IMR-90 (cell line): ENCODE data around the gene ARAP2. TPM values are rescaled to one million over a fixed set of nuclear protein-coding genes. Genes with fewer than 3 reads are reported as not detected.

Source experiments
- ATAC-seq: fragments of 200-7000 bp; cut with Tn5 transposase; 2 replicates; pipeline ENCODE4 v1.9.1; 2020; ENCODE audit warnings: low read depth, mild to moderate bottlenecking, moderate library complexity
- BruUV-seq: library from RNA; stranded (reverse); fragments of 400-500 nt; replicated peaks from 2 replicates; lab custom pipeline; 2021; lab: Mats Ljungman, UMichigan
- CTCF ChIA-PET: fragments of 300-600 bp; formaldehyde crosslinking; extraction: SDS; loops from one replicate; lab custom pipeline; 2021; ENCODE audit warnings: antibody characterized with exemption; lab: Yijun Ruan, JAX
- POLR2A ChIA-PET: fragments of 300-600 bp; sonication (Branson Sonifier 250); formaldehyde crosslinking; loops from one replicate; lab custom pipeline; 2022; ENCODE audit warnings: antibody characterized with exemption; ENCODE audit not compliant: unreplicated experiment; lab: Charles Lee
- DNase-seq: peaks from one replicate; pipeline ENCODE4 v3.0.0; 2013
- H2AFZ ChIP-seq: replicated peaks from 2 replicates; pipeline ENCODE3; 2013; ENCODE audit warnings: low read length, mild to moderate bottlenecking; ENCODE audit not compliant: poor library complexity
- H2AK5ac ChIP-seq: 2 replicates; pipeline ENCODE4 v1.6.1; 2013; ENCODE audit warnings: low read depth, low read length, inconsistent platforms
- H2AK9ac ChIP-seq: replicated peaks from 2 replicates; pipeline ENCODE3; 2013; ENCODE audit warnings: mild to moderate bottlenecking, low read depth, low read length, moderate library complexity; ENCODE audit not compliant: poor library complexity
- H2BK120ac ChIP-seq: 2 replicates; pipeline ENCODE4 v1.6.1; 2013; ENCODE audit warnings: low read depth, low read length, inconsistent platforms
- H2BK15ac ChIP-seq: 3 replicates; pipeline ENCODE4 v1.6.1; 2013; ENCODE audit warnings: low read depth, low read length, inconsistent platforms
- H2BK20ac ChIP-seq: 2 replicates; pipeline ENCODE4 v1.6.1; 2013; ENCODE audit warnings: low read depth, mild to moderate bottlenecking, inconsistent platforms, low read length, moderate library complexity
- H2BK5ac ChIP-seq: 2 replicates; pipeline ENCODE4 v1.6.1; 2013; ENCODE audit warnings: mild to moderate bottlenecking, low read depth, low read length, inconsistent platforms; ENCODE audit not compliant: poor library complexity, severe bottlenecking
- H3K14ac ChIP-seq: replicated peaks from 2 replicates; pipeline ENCODE4 v1.6.1; 2013; ENCODE audit warnings: low read depth, low read length, inconsistent platforms
- H3K18ac ChIP-seq: 2 replicates; pipeline ENCODE4 v1.6.1; 2013; ENCODE audit warnings: low read depth, low read length, control low read depth
- H3K23ac ChIP-seq: 2 replicates; pipeline ENCODE4 v1.6.1; 2013; ENCODE audit warnings: low read depth, low read length, inconsistent platforms
- H3K27ac ChIP-seq: 2 replicates; pipeline ENCODE4 v1.5.1; 2013; ENCODE audit warnings: mild to moderate bottlenecking, control low read depth, low read length; ENCODE audit not compliant: insufficient read depth
- H3K27me3 ChIP-seq: 2 replicates; pipeline ENCODE4 v1.6.1; 2013; ENCODE audit warnings: low read length; ENCODE audit not compliant: control insufficient read depth, insufficient read depth
- H3K36me3 ChIP-seq: 2 replicates; pipeline ENCODE4 v1.6.1; 2013; ENCODE audit warnings: low read length, mixed read lengths; ENCODE audit not compliant: control insufficient read depth, insufficient read depth
- H3K4ac ChIP-seq: 2 replicates; pipeline ENCODE4 v1.6.1; 2013; ENCODE audit warnings: low read depth, low read length, inconsistent platforms
- H3K4me1 ChIP-seq: 2 replicates; pipeline ENCODE4 v1.6.1; 2013; ENCODE audit warnings: low read length, mixed read lengths; ENCODE audit not compliant: control insufficient read depth, insufficient read depth
- H3K4me2 ChIP-seq: 2 replicates; pipeline ENCODE4 v1.6.1; 2013; ENCODE audit warnings: low read depth, mild to moderate bottlenecking, control low read depth, low read length, moderate library complexity
- H3K4me3 ChIP-seq: 2 replicates; pipeline ENCODE4 v1.5.1; 2013; ENCODE audit warnings: low read depth, mild to moderate bottlenecking, control low read depth, low read length, moderate library complexity; ENCODE audit not compliant: insufficient read depth
- H3K56ac ChIP-seq: 2 replicates; pipeline ENCODE4 v1.6.1; 2013; ENCODE audit warnings: low read length, inconsistent platforms; ENCODE audit not compliant: insufficient read depth; ENCODE audit errors: extremely low read depth
- H3K79me1 ChIP-seq, 2 experiments: 2 replicates each; pipeline ENCODE4 v1.6.1; 2013; ENCODE audit warnings: low read length in 2 of 2, inconsistent platforms in 1 of 2, low read depth in 1 of 2
- H3K9ac ChIP-seq: 2 replicates; pipeline ENCODE4 v1.6.1; 2013; ENCODE audit warnings: low read depth, low read length, control low read depth
- H3K9me1 ChIP-seq: 2 replicates; pipeline ENCODE4 v1.6.1; 2013; ENCODE audit warnings: low read length, inconsistent platforms; ENCODE audit not compliant: insufficient read depth
- H3K9me3 ChIP-seq: 2 replicates; pipeline ENCODE4 v1.6.1; 2013; ENCODE audit warnings: low read length; ENCODE audit not compliant: control insufficient read depth, insufficient read depth
- H4K20me1 ChIP-seq: 2 replicates; pipeline ENCODE4 v1.6.1; 2013; ENCODE audit warnings: low read length, inconsistent platforms; ENCODE audit not compliant: insufficient read depth
- H4K5ac ChIP-seq: 2 replicates; pipeline ENCODE4 v1.6.1; 2013; ENCODE audit warnings: mild to moderate bottlenecking, low read depth, low read length, control low read depth
- H4K8ac ChIP-seq, 2 experiments: 2 replicates each; pipeline ENCODE4 v1.6.1; 2013; ENCODE audit warnings: low read depth in 2 of 2, low read length in 2 of 2, control low read depth in 1 of 2, inconsistent platforms in 1 of 2
- H4K91ac ChIP-seq: 2 replicates; pipeline ENCODE4 v1.6.1; 2013; ENCODE audit warnings: low read depth, low read length, inconsistent platforms; ENCODE audit not compliant: insufficient read depth
- BHLHE40 ChIP-seq: fragments of 150-350 bp; IDR thresholded peaks from 2 replicates; pipeline ENCODE4 v1.6.1; 2016; ENCODE audit warnings: mild to moderate bottlenecking, low read depth, low read length
- CEBPB ChIP-seq: IDR thresholded peaks from 2 replicates; pipeline ENCODE4 v1.6.1; 2012; ENCODE audit warnings: low read depth, low read length, improper control_type of control experiment
- CHD1 ChIP-seq: IDR thresholded peaks from 2 replicates; pipeline ENCODE4 v1.6.1; 2012; ENCODE audit warnings: low read depth, low read length, improper control_type of control experiment
- RAD21 ChIP-seq: IDR thresholded peaks from 2 replicates; pipeline ENCODE4 v1.6.1; 2012; ENCODE audit warnings: low read length, improper control_type of control experiment
- WGBS, 2 experiments: methylation state at CpG; one replicate each; pipeline versions ENCODE4 v1.1.5 to v1.1.7; 2013; ENCODE audit warnings: missing lambda C conversion rate in 2 of 2; ENCODE audit not compliant: insufficient read length in 1 of 2; ENCODE audit errors: extremely low coverage in 2 of 2; 5-methylcytosine and 5-hydroxymethylcytosine counted together
- dilution Hi-C: fragments of 300-500 bp; cut with HindIII; formaldehyde crosslinking; loops from one replicate; pipeline ENCODE4 v1.14.3; 2018; ENCODE audit warnings: low sequenced_read_pairs; ENCODE audit not compliant: unreplicated experiment
- in situ Hi-C: fragments of 300-500 bp; cut with MboI; formaldehyde crosslinking; loops from 3 replicates; pipeline ENCODE4 v1.14.3; 2019; ENCODE audit warnings: low sequenced_read_pairs, inconsistent platforms, mixed read lengths
- intact Hi-C: fragments of 100-400 bp; cut with micrococcal nuclease; formaldehyde crosslinking; loops from 2 replicates; pipeline ENCODE4 v1.10.0; 2022
- polyA plus RNA-seq, 3 experiments: library from polyadenylated mRNA; depleted of rRNA; stranded (reverse); fragments of >200 nt; gene quantifications; 2 replicates each; pipeline ENCODE4 v1.2.3, GENCODE V29; 2012; ENCODE audit warnings: low replicate concordance in 1 of 3
- total RNA-seq: library from RNA; depleted of rRNA; stranded (reverse); fragments of >200 nt; gene quantifications from 2 replicates; pipeline ENCODE4 v1.2.3, GENCODE V29; 2012

Gene ARAP2
- total and polyA plus RNA-seq, 2 of the 4 experiments (the other 2 are of a cell fraction), result 0.32 to 1.8 TPM

DNA sequence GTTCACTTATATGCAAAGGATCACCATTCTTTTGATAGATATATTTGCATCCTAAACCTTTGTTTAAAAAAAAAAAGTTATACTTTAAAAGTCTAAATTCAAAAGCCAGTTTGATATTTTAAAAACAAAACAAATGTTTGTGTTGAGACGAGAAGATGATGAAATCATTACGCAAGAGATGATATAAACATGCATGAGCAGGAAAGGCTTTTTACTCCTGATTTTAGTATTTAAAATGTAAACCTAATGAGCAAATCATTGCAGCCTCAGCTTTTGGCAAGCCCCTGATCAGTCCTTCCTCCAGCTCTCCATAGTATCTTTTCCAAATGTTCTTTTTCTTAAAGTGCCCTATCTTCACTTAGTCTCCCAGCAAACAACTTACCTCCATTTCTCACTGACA, 115.6 kb downstream of the ARAP2 start:
- dilution Hi-C loops, result no loop called here

More for the DNA sequence above, 115.6 kb downstream of the ARAP2 start:
- Histone ChIP-seq H3K4me3 (no peak overlapping the region), H3K4ac (no peak overlapping the region), H3K4me1 (no peaks in the 10 kb centered on the region), H3K9ac (no peak overlapping the region), H3K9me1 (no peaks in the 10 kb centered on the region), H2AK9ac (no peak overlapping the region), H3K14ac (no peak overlapping the region), H3K56ac (no peak overlapping the region), H3K18ac (no peak overlapping the region), H2BK5ac (no peak overlapping the region), H4K5ac (no peak overlapping the region), H2BK120ac (no peak overlapping the region), H3K79me1 (no peaks in the 10 kb centered on the region), H2BK15ac (no peak overlapping the region), H4K20me1 (no peaks in the 10 kb centered on the region), H2AFZ (no peak overlapping the region), H2BK20ac (no peak overlapping the region), H4K91ac (no peak overlapping the region), H2AK5ac (no peak overlapping the region), H3K27ac (no peak overlapping the region), H3K9me3 (no peaks in the 10 kb centered on the region), H3K23ac (no peak overlapping the region), H3K36me3 (no peaks in the 10 kb centered on the region), H3K27me3 (no peaks in the 10 kb centered on the region), H4K8ac (no peak overlapping the region), H3K4me2 (no peak overlapping the region)
- BruUV-seq, result no TSS peak
- intact Hi-C loops (no loop called here), in situ Hi-C loops (no loop called here)
- ChIA-PET CTCF (interaction anchor here (0.7 kb wide), 1 partner anchor 1392 kb away, joined by 4 read pairs; no protein-coding TSS in a partner anchor), POLR2A (no interaction called here)
- DNase-seq (peak; percentile 1), ATAC-seq (no peak)
- TF ChIP-seq BHLHE40 (no peak), RAD21 (no peak), CEBPB (peak; percentile 84), CHD1 (no peak)
- WGBS, 2 experiments, result no CpG with 5 or more reads among the region's 2 CpGs
